Activated CD4-positive, alpha-beta memory T cell treated with anti-CD3 and anti-CD28 coated beads for 36 hours (primary cell): ENCODE measurements around the gene ZFPM1. TPM values are rescaled to one million over a fixed set of nuclear protein-coding genes. Genes with fewer than 3 reads are reported as not detected.
A peak's percentile ranks its signal among the peaks of the same experiment; 100 is the strongest.

Source experiments
- CTCF ChIA-PET: fragments of 350-600 bp; sonication (Branson Sonifier 250); formaldehyde crosslinking; loops from one replicate; lab custom pipeline; 2021; ENCODE audit warnings: antibody characterized with exemption, inconsistent platforms; lab: Charles Lee
- POLR2A ChIA-PET: fragments of 350-600 bp; sonication (Branson Sonifier 250); formaldehyde crosslinking; loops from one replicate; lab custom pipeline; 2021; ENCODE audit warnings: antibody characterized with exemption; lab: Charles Lee
- DNase-seq: peaks from one replicate; pipeline ENCODE4 v3.0.0-alpha.2; 2020
- H3K27ac Mint-ChIP-seq: one replicate; pipeline ENCODE4 v1.8.0; 2021; ENCODE audit warnings: mixed read lengths
- H3K27me3 Mint-ChIP-seq: one replicate; pipeline ENCODE4 v1.8.0; 2021; ENCODE audit warnings: mixed read lengths
- H3K36me3 Mint-ChIP-seq: one replicate; pipeline ENCODE4 v1.8.0; 2021; ENCODE audit warnings: mixed read lengths
- H3K4me1 Mint-ChIP-seq: one replicate; pipeline ENCODE4 v1.8.0; 2021; ENCODE audit warnings: low read depth, mixed read lengths
- H3K4me3 Mint-ChIP-seq: one replicate; pipeline ENCODE4 v1.8.0; 2021; ENCODE audit warnings: mild to moderate bottlenecking, mixed read lengths
- H3K9me3 Mint-ChIP-seq: one replicate; pipeline ENCODE4 v1.8.0; 2021; ENCODE audit warnings: mixed read lengths
- intact Hi-C: fragments of 100-400 bp; cut with micrococcal nuclease; formaldehyde crosslinking; loops from one replicate; pipeline ENCODE4 v1.15.1; 2023
- total RNA-seq, 2 experiments: library from RNA; stranded (reverse); gene quantifications; one replicate each; pipeline ENCODE4 v1.2.3, GENCODE V29; 2021

Gene ZFPM1
- total RNA-seq, 2 experiments from 2014 or later = 11.6 to 12.0 TPM

DNA sequence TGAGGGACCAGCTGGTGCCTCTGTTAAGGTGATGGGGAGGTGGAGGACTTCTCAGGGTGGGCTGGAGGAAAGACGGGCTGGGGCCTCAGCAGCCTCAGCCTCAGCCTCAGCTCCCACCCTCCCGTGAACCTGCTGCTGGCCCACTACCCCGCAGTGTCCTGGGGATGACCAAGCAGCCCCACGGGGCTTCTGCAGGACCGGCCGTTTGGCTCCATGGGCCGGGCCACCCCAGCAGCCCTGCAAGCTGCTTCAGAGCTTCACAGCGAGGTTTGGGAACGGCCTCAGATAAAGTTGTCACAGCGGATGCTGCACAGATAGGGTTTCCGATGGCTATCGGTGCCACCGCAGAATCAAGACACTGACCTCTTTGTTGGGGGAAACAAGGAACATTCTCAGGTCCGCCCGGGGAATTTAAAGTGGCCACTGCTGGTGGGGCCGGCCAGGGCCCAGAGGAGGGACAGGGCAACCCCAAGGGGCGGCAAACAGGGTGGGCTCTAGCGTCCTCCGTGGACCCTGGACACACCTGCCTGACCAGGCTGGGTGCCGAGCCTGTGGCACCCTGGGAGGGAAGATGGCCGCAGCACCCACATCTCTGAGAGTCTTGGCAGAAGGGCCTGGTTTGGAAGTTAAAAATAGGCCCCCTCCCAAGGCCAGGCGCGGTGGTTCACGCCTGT is 69.3 kb downstream of the ZFPM1 start:
- Mint-ChIP-seq H3K4me3 (no peak overlapping the region), H3K36me3 (no peaks in the 10 kb centered on the region), H3K27ac (no peak overlapping the region), H3K9me3 (peaks cover 2% of the 10 kb centered on the region), H3K4me1 (peaks cover 2% of the 10 kb centered on the region), H3K27me3 (no peaks in the 10 kb centered on the region)
- DNase-seq = no peak
- CTCF ChIA-PET = interaction anchor here (0.7 kb wide), 1 partner anchor 78 kb away, joined by 3 read pairs; no protein-coding TSS in a partner anchor
- POLR2A ChIA-PET = interaction anchor here (0.7 kb wide), 1 partner anchor 44 kb away, joined by 3 read pairs; no protein-coding TSS in a partner anchor
- intact Hi-C loops = no loop called here

DNA sequence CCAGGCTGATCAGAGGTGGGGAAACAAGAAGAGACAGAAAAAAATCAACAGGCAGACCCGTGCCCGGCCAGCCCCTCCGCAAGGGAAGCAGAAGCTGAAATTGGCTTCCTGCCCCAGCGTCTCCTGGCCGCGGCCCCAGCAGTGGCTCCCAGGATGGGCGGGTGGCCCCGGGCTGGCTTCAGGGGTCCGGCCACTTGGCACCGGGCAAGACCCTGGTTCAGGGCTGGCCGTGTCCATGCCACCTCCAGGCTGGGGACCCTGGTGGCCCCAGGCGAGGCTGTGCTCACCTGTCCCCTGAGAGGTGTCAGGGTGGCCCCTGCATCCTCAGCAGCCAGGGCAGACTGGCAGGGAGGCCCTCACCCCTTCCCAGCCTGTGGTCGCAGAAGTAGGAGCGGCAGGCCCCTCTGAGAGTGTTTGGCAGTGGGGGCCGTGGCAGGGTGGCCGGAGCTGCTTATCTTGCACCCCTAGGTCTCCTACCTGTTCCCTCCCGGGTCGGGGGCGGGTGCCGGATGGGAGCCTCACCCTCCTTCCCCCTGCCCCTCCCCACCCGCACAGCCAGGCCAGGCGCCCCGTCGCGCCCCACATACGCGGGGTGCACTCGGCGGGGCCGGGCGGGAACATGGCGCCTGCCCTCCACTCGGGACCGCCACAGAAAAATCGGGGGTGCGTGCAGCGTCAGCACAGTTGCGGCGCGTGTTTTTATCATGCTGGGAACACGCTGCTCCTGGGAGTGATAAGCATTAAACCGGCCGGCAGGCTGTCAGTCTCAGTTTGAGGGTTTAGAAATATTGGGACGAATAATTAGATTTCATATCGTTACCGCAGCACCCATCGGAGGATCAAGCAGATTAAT is 70.5 kb downstream of the ZFPM1 start:
- Mint-ChIP-seq H3K27me3 (no peaks in the 10 kb centered on the region), H3K4me3 (no peak overlapping the region), H3K27ac (no peak overlapping the region), H3K4me1 (peaks cover 2% of the 10 kb centered on the region), H3K36me3 (no peaks in the 10 kb centered on the region), H3K9me3 (peaks cover 2% of the 10 kb centered on the region)
- POLR2A ChIA-PET = interaction anchor here (0.7 kb wide), 1 partner anchor 45 kb away, joined by 3 read pairs; no protein-coding TSS in a partner anchor
- DNase-seq = no peak
- CTCF ChIA-PET = interaction anchor here (1.8 kb wide), 1 partner anchor 88 kb away, joined by 3 read pairs; no protein-coding TSS in a partner anchor
- intact Hi-C loops = no loop called here

- POLR2A ChIA-PET = no interaction called here
- CTCF ChIA-PET = interaction anchor here (1.8 kb wide), 1 partner anchor 89 kb away, joined by 3 read pairs; no protein-coding TSS in a partner anchor
- DNase-seq = no peak
- Mint-ChIP-seq H3K36me3 (no peaks in the 10 kb centered on the region), H3K4me1 (peaks cover 2% of the 10 kb centered on the region), H3K9me3 (no peaks in the 10 kb centered on the region), H3K4me3 (no peak overlapping the region), H3K27ac (no peak overlapping the region), H3K27me3 (no peaks in the 10 kb centered on the region)
- intact Hi-C loops = no loop called here
Measured at GRCh38 chr16:88524274-88524972, 71.3 kb downstream of the ZFPM1 start.

- no peak overlapping the region for H3K4me3 Mint-ChIP-seq
- no peaks in the 10 kb centered on the region for H3K9me3 Mint-ChIP-seq
- intact Hi-C loops = loop anchor here (5.0 kb wide), 1 partner anchor 68 kb away; no protein-coding TSS in a partner anchor
- H3K27ac Mint-ChIP-seq = no peak overlapping the region
- no peak for DNase-seq
- no peaks in the 10 kb centered on the region for H3K36me3 Mint-ChIP-seq
- ChIA-PET POLR2A (interaction anchor here (1.1 kb wide), 1 partner anchor 38 kb away, joined by 3 read pairs; no protein-coding TSS in a partner anchor), CTCF (interaction anchor here (1.0 to 1.8 kb wide), 2 partner anchors 76 to 89 kb away, joined by 3 to 4 read pairs; no protein-coding TSS in a partner anchor)
- H3K27me3 Mint-ChIP-seq = no peaks in the 10 kb centered on the region
- H3K4me1 Mint-ChIP-seq = peaks cover 2% of the 10 kb centered on the region
Measured at GRCh38 chr16:88524973-88525662, 72.0 kb downstream of the ZFPM1 start.

DNA sequence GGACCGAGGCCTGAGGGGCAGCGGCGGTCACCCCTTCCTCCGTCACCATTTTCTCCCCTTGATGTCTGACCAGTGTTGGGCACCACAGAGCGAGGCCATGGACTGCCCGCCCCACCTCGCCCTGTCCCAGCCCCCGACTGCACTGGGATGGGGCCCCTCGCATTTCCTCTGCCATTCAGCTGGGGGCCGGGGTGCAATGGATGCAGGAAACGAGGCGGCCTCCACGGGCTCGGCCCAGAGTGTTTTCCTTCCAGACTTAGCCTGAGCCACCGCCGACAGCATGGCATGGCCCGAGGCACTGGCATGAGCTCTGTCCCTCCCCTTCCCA is 72.5 kb downstream of the ZFPM1 start:
- POLR2A ChIA-PET = interaction anchor here (1.1 kb wide), 1 partner anchor 37 kb away, joined by 3 read pairs; no protein-coding TSS in a partner anchor
- intact Hi-C loops = loop anchor here (5.0 kb wide), 1 partner anchor 68 kb away; no protein-coding TSS in a partner anchor
- H3K9me3 Mint-ChIP-seq = no peaks in the 10 kb centered on the region
- no peak for DNase-seq
- CTCF ChIA-PET = interaction anchor here (1.0 kb wide), 1 partner anchor 76 kb away, joined by 4 read pairs; no protein-coding TSS in a partner anchor
- H3K27me3 Mint-ChIP-seq = no peaks in the 10 kb centered on the region
- peaks cover 2% of the 10 kb centered on the region for H3K4me1 Mint-ChIP-seq
- H3K27ac Mint-ChIP-seq = no peak overlapping the region
- H3K4me3 Mint-ChIP-seq = no peak overlapping the region
- H3K36me3 Mint-ChIP-seq = no peaks in the 10 kb centered on the region

DNA sequence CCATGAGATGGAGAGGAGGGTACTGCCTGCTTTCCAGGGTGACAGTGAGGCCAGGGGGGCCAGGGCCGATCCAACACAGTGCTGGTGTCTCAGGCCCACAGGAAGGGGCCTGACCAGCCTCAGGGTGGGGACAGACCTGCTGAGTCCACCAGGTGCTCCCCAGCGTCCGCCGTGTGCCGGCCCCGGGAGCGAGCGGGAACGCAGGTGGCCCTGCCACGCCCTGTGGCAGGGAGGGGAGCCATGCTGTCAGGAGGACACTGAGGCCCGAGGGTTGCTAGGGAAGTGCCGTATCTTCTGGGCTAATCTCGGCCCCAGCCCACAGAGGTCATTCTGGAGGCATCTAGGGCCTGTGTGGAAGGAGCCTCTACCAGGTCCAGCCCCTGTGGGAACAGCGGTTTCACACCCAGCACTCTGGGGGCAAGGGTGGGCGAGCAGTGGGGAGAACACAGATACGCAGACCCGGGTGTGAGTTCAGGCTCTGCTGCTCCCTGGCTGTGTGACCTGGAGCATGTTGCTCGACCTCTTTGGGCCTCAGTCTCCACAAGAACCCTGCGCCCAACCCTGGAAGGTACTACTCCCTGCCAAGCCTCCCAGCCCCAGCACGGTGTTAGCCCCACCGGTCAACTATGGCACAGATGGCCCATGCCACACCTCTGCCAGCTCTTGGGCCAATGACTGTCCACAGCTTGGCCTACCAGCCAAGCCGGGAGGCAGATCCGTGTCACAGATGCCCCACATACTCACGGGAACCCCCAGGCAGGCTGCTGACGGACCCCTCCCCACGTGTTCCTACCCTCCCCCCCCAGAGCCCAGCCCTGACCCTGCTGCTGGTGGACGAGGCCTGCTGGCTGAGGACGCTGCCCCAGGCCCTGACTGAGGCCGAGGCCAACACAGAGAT is 73.2 kb downstream of the ZFPM1 start:
- no peaks in the 10 kb centered on the region for H3K9me3 Mint-ChIP-seq
- ChIA-PET POLR2A (interaction anchor here (1.1 kb wide), 1 partner anchor 37 kb away, joined by 3 read pairs; no protein-coding TSS in a partner anchor), CTCF (interaction anchor here (1.0 to 1.3 kb wide), 2 partner anchors 77 to 82 kb away, joined by 4 to 6 read pairs; no protein-coding TSS in a partner anchor)
- H3K27ac Mint-ChIP-seq = no peak overlapping the region
- no peaks in the 10 kb centered on the region for H3K27me3 Mint-ChIP-seq
- H3K4me3 Mint-ChIP-seq = no peak overlapping the region
- H3K36me3 Mint-ChIP-seq = no peaks in the 10 kb centered on the region
- H3K4me1 Mint-ChIP-seq = peaks cover 2% of the 10 kb centered on the region
- intact Hi-C loops = loop anchor here (5.0 kb wide), 1 partner anchor 69 kb away; no protein-coding TSS in a partner anchor
- no peak for DNase-seq

GRCh38 chr16:88526906-88527185 is 73.8 kb downstream of the ZFPM1 start:
- intact Hi-C loops = loop anchor here (1.0 to 5.0 kb wide), 2 partner anchors 70 to 84 kb away; no protein-coding TSS in a partner anchor
- Mint-ChIP-seq H3K4me3 (no peak overlapping the region), H3K4me1 (peaks cover 2% of the 10 kb centered on the region), H3K27ac (no peak overlapping the region), H3K9me3 (no peaks in the 10 kb centered on the region), H3K36me3 (peaks cover under 1% of the 10 kb centered on the region), H3K27me3 (no peaks in the 10 kb centered on the region)
- no peak for DNase-seq
- ChIA-PET CTCF (interaction anchor here (1.3 kb wide), 1 partner anchor 83 kb away, joined by 6 read pairs; no protein-coding TSS in a partner anchor), POLR2A (no interaction called here)

GRCh38 chr16:88527186-88527936 is 74.3 kb downstream of the ZFPM1 start:
- CTCF ChIA-PET = interaction anchor here (1.2 to 1.3 kb wide), 2 partner anchors 35 to 83 kb away, joined by 3 to 6 read pairs; no protein-coding TSS in a partner anchor
- DNase-seq = peak; percentile 71
- Mint-ChIP-seq H3K4me3 (no peak overlapping the region), H3K27ac (no peak overlapping the region), H3K9me3 (no peaks in the 10 kb centered on the region), H3K4me1 (peaks cover 2% of the 10 kb centered on the region), H3K36me3 (peaks cover 1% of the 10 kb centered on the region), H3K27me3 (no peaks in the 10 kb centered on the region)
- POLR2A ChIA-PET = no interaction called here
- intact Hi-C loops = loop anchor here (1.0 to 5.0 kb wide), 2 partner anchors 70 to 84 kb away; no protein-coding TSS in a partner anchor

DNA sequence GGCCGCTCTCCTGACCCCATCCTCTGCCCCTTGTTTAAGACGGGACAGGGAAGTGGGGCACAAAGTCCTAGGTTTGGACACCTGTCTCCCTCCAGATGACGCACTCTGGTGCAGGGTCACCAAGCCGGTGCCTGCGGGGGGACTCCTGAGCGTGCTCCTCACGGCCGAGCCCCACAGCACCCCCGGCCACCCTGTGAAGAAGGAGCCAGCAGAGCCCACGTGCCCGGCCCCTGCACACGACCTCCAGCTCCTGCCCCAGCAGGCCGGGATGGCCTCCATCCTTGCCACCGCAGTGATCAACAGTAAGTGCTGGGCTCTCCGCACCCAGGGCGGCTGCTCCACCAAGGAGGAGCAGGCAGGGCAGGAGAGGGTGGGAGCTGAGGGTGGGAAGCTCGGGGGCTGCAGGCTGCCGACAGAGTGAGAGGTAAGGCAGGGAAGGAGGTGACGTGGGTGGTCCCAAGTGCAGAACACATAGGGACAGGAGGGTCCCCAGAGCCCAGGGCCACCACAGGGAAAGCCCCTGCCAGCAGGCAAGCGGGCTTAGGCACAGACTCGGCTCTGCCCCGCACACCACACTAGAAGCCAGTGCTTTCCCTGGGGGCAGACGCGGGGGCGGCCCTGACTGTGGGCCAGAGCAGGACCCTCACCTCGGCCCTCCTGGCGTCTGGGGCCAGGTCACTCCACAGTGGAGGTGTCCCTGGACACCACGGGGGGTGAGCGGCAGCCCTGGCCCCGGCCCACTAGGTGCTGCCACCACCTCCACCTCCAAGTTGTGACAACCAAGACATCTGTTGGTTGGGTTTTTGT is 75.1 kb downstream of the ZFPM1 start:
- Mint-ChIP-seq H3K36me3 (peaks cover 1% of the 10 kb centered on the region), H3K9me3 (no peaks in the 10 kb centered on the region), H3K4me1 (peaks cover 2% of the 10 kb centered on the region), H3K4me3 (no peak overlapping the region), H3K27me3 (no peaks in the 10 kb centered on the region), H3K27ac (no peak overlapping the region)
- ChIA-PET CTCF (interaction anchor here (0.9 to 1.5 kb wide), 3 partner anchors 34 to 90 kb away, joined by 3 to 6 read pairs (median 4); no protein-coding TSS in a partner anchor), POLR2A (no interaction called here)
- DNase-seq = no peak
- intact Hi-C loops = loop anchor here (1.0 to 5.0 kb wide), 2 partner anchors 71 to 85 kb away; no protein-coding TSS in a partner anchor
